A549 (cell line): Measurements from ENCODE around the gene CELF4. TPM values are rescaled to one million over a fixed set of nuclear protein-coding genes. Genes with fewer than 3 reads are reported as not detected.

ENCODE experiments used
- ATAC-seq, 2 experiments: fragments of 200-7000 bp in 1 of 2; fragments of >200 bp in 1 of 2; cut with Nextera tagmentation in 1 of 2; cut with Tn5 transposase in 1 of 2; 3 replicates each; pipeline versions ENCODE4 v1.8.0 to v1.9.1; 2018 to 2020; ENCODE audit warnings: mild to moderate bottlenecking in 1 of 2, moderate library complexity in 1 of 2
- CTCF ChIA-PET: fragments of 300-600 bp; sonication (Branson Sonifier 250); formaldehyde crosslinking; extraction: SDS; loops from one replicate; lab custom pipeline; 2021; ENCODE audit warnings: antibody characterized with exemption, inconsistent platforms; lab: Yijun Ruan, JAX
- POLR2A ChIA-PET: fragments of 350-600 bp; formaldehyde crosslinking; extraction: SDS; loops from one replicate; lab custom pipeline; 2021; ENCODE audit warnings: antibody characterized with exemption, inconsistent platforms; lab: Yijun Ruan, JAX
- DNase-seq, 2 experiments: peaks; one replicate each; pipeline versions ENCODE4 v3.0.0 to v3.0.0-alpha.2; 2011 to 2016; ENCODE audit warnings: low read depth in 1 of 2, low spot score in 1 of 2
- FAIRE-seq: peaks from 2 replicates; lab custom pipeline; 2011; peaks lifted over from hg19 to GRCh38; lab: Jason Lieb, UNC
- H3K27ac ChIP-seq, 2 experiments: fragments of >200 bp; sonication (Bioruptor Twin); formaldehyde crosslinking; 3 replicates each; pipeline ENCODE4 v1.5.1; 2016 to 2017
- H3K4me1 ChIP-seq: fragments of >200 bp; sonication (Bioruptor Twin); formaldehyde crosslinking; 3 replicates; pipeline ENCODE4 v1.6.1; 2016
- H3K4me2 ChIP-seq: fragments of >200 bp; sonication (Bioruptor Twin); formaldehyde crosslinking; 3 replicates; pipeline ENCODE4 v1.6.1; 2016
- H3K4me3 ChIP-seq: fragments of >200 bp; sonication (Bioruptor Twin); formaldehyde crosslinking; 3 replicates; pipeline ENCODE4 v1.5.1; 2016
- H3K9me3 ChIP-seq: fragments of >200 bp; sonication (Bioruptor Twin); formaldehyde crosslinking; 3 replicates; pipeline ENCODE4 v1.6.1; 2016
- BHLHE40 ChIP-seq: IDR thresholded peaks from 2 replicates; pipeline ENCODE4 v1.6.1; 2012; ENCODE audit warnings: low read depth, low read length, inconsistent platforms
- CBX2 ChIP-seq: fragments of 200-600 bp; sonication (generic); IDR thresholded peaks from 2 replicates; pipeline ENCODE4 v1.6.1; 2016; ENCODE audit warnings: low read depth, mild to moderate bottlenecking, borderline replicate concordance
- CHD2 ChIP-seq: fragments of 150-350 bp; IDR thresholded peaks from 2 replicates; pipeline ENCODE4 v1.6.1; 2014; ENCODE audit warnings: low read length; ENCODE audit not compliant: partially characterized antibody
- EHF ChIP-seq: fragments of 250-450 bp; sonication (Bioruptor Pico); IDR thresholded peaks from 2 replicates; pipeline ENCODE4 v1.5.0; 2020; ENCODE audit warnings: mild to moderate bottlenecking
- EP300 ChIP-seq, 2 experiments: fragments of >200 bp; sonication (Bioruptor Twin); formaldehyde crosslinking; IDR thresholded peaks; 2 replicates in 1 of 2; 3 replicates in 1 of 2; pipeline ENCODE4 v1.6.1; 2016 to 2017
- HOXB13 ChIP-seq: fragments of 250-450 bp; sonication (Bioruptor Pico); IDR thresholded peaks from 2 replicates; pipeline ENCODE4 v1.5.0; 2020; ENCODE audit warnings: low read depth, mild to moderate bottlenecking, moderate library complexity
- MYC ChIP-seq: IDR thresholded peaks from 2 replicates; pipeline ENCODE4 v1.6.1; 2012; ENCODE audit warnings: mild to moderate bottlenecking, inconsistent platforms, low read length, improper control_type of control experiment, borderline replicate concordance
- NFE2L2 ChIP-seq: fragments of 150-350 bp; conservative IDR thresholded peaks from 2 replicates; pipeline ENCODE4 v1.6.1; 2014; ENCODE audit warnings: low read length
- NR3C1 ChIP-seq: fragments of >200 bp; sonication (Bioruptor Twin); formaldehyde crosslinking; IDR thresholded peaks from 3 replicates; pipeline ENCODE4 v1.6.1; 2017
- POLR2A ChIP-seq: IDR thresholded peaks from 2 replicates; pipeline ENCODE4 v1.6.1; 2012; ENCODE audit warnings: mild to moderate bottlenecking, low read length
- POLR2AphosphoS2 ChIP-seq: conservative IDR thresholded peaks from 2 replicates; pipeline ENCODE4 v1.6.1; 2012; ENCODE audit warnings: low read length, improper control_type of control experiment, inconsistent platforms
- RARB ChIP-seq: fragments of 250-450 bp; sonication (Bioruptor Pico); IDR thresholded peaks from 2 replicates; pipeline ENCODE4 v1.8.0; 2021; ENCODE audit warnings: mild to moderate bottlenecking, moderate library complexity
- SREBF2 ChIP-seq: fragments of 450-650 bp; IDR thresholded peaks from 2 replicates; pipeline ENCODE4 v1.6.1; 2014; ENCODE audit warnings: mild to moderate bottlenecking, moderate library complexity
- TP53 ChIP-seq: fragments of 250-450 bp; sonication (Bioruptor Pico); IDR thresholded peaks from 2 replicates; pipeline ENCODE4 v1.5.0; 2021; ENCODE audit warnings: mild to moderate bottlenecking, moderate library complexity
- ZC3H11A ChIP-seq: fragments of 450-650 bp; IDR thresholded peaks from 2 replicates; pipeline ENCODE4 v1.6.1; 2014; ENCODE audit warnings: antibody characterized with exemption, mild to moderate bottlenecking
- ZSCAN20 ChIP-seq: fragments of 250-450 bp; sonication (Bioruptor Pico); IDR thresholded peaks from 2 replicates; pipeline ENCODE4 v1.8.0; 2022; ENCODE audit warnings: mild to moderate bottlenecking, moderate library complexity
- WGBS: methylation state at CpG from one replicate; pipeline ENCODE4 v1.1.6; 2017; ENCODE audit errors: missing lambda C conversion rate; 5-methylcytosine and 5-hydroxymethylcytosine counted together
- polyA plus RNA-seq, 4 experiments: library from polyadenylated mRNA; depleted of rRNA in 3 of 4; stranded (reverse); fragments of >200 nt; fragmentation: RNase III in 1 of 4; extraction: RNeasy Plus Mini Kit Qiagen cat#74134 plus additional on column Dnase treatment in 1 of 4; gene quantifications; 2 replicates in 3 of 4; 3 replicates in 1 of 4; pipeline ENCODE4 v1.2.3, GENCODE V29; 2011 to 2017
- TF ChIP-seq, protein P1 (sequence below): IDR thresholded peaks from 2 replicates; pipeline ENCODE4 v1.6.1; 2012
- TF ChIP-seq, protein P2 (sequence below): fragments of >200 bp; sonication (Bioruptor Twin); formaldehyde crosslinking; IDR thresholded peaks from 3 replicates; pipeline ENCODE4 v1.5.1; 2016
- TF ChIP-seq, protein P3 (sequence below): fragments of 450-650 bp; IDR thresholded peaks from 2 replicates; pipeline ENCODE4 v1.6.1; 2014; ENCODE audit warnings: antibody characterized with exemption
- TF ChIP-seq, protein P4 (sequence below): fragments of 150-350 bp; IDR thresholded peaks from 2 replicates; pipeline ENCODE4 v1.6.1; 2014; ENCODE audit warnings: low read depth, mild to moderate bottlenecking, low read length

Gene CELF4
- polyA plus RNA-seq, 2 of the 4 experiments (the other 2 are of a cell fraction): 0.08 TPM; not detected in 1

DNA sequence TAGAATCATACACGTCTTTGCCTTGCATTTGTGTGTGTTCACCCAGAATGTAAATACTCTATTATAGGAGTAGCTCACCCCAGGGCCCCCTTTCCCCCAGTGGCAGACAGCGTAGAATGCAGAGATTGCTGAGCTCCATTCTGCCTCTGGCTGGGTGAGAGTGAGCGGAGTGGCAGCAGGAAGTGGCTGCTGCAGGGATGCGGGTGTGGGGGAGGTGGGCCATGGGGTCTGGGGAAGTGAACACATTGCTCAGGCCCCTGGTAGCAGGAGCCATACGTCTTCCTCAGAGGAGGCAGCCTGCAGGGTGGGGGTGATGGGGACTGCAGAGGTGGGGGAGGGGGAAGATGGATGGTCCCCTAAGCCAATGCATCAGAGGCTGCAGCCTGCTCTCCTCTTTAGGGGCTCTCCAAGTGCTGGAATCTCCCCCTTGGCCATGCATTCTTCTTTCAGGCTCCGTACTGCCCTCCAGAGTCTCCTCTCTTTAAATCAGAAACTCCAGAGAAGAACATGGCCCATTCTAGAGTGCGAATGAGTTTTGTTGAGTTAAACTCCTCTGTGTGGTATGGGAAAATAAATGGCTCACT lies 72.2 kb downstream of the CELF4 start:
- ATAC-seq (no peak), DNase-seq (no peak), FAIRE-seq (no peak)
- no peak overlapping the region for H3K4me3 ChIP-seq
- H3K4me2 ChIP-seq: no peak overlapping the region
- no peak overlapping the region for H3K27ac ChIP-seq
- TF ChIP-seq POLR2AphosphoS2 (no peak), EHF (CRISPR knock-in tag) (no peak), EP300 (IDR thresholded peaks at IDR 0.05) (no peak), ZC3H11A (no peak), POLR2A (no peak), BHLHE40 (no peak), MYC (no peak), CBX2 (no peak), NR3C1 (no peak)
- TF ChIP-seq, protein P1, sequence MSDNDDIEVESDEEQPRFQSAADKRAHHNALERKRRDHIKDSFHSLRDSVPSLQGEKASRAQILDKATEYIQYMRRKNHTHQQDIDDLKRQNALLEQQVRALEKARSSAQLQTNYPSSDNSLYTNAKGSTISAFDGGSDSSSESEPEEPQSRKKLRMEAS: no peak
- TF ChIP-seq, protein P2, sequence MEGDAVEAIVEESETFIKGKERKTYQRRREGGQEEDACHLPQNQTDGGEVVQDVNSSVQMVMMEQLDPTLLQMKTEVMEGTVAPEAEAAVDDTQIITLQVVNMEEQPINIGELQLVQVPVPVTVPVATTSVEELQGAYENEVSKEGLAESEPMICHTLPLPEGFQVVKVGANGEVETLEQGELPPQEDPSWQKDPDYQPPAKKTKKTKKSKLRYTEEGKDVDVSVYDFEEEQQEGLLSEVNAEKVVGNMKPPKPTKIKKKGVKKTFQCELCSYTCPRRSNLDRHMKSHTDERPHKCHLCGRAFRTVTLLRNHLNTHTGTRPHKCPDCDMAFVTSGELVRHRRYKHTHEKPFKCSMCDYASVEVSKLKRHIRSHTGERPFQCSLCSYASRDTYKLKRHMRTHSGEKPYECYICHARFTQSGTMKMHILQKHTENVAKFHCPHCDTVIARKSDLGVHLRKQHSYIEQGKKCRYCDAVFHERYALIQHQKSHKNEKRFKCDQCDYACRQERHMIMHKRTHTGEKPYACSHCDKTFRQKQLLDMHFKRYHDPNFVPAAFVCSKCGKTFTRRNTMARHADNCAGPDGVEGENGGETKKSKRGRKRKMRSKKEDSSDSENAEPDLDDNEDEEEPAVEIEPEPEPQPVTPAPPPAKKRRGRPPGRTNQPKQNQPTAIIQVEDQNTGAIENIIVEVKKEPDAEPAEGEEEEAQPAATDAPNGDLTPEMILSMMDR: no peak
- TF ChIP-seq, protein P3, sequence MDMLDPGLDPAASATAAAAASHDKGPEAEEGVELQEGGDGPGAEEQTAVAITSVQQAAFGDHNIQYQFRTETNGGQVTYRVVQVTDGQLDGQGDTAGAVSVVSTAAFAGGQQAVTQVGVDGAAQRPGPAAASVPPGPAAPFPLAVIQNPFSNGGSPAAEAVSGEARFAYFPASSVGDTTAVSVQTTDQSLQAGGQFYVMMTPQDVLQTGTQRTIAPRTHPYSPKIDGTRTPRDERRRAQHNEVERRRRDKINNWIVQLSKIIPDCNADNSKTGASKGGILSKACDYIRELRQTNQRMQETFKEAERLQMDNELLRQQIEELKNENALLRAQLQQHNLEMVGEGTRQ: no peak
- ChIA-PET POLR2A (no interaction called here), CTCF (no interaction called here)
- 21% methylated on average over 3 of the region's 7 CpGs for WGBS
- no peaks in the 10 kb centered on the region for H3K4me1 ChIP-seq
- no peaks in the 10 kb centered on the region for H3K9me3 ChIP-seq

DNA sequence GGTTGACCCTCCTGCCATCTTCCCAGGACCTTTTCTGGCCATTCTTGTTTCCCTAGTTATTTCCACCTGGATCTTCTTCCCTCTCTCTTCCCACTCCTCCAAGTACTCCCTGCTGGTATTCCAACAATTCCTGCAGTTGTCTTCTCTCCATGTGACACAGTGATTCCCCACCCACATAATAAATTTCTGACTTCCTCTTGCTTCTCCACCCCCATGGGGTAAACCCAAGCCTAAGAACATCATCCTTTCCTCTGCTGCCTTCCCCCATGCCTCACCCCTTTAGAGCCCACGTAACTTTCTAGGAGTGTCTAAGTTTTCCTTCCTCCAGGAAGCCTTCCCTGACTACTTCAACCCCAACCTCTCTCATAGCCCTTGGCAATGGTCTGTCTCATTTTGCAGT lies 72.6 kb downstream of the CELF4 start:
- DNase-seq: no peak
- ATAC-seq: no peak
- 0% methylated on average over 1 of the region's 1 CpG for WGBS
- no peak overlapping the region for H3K27ac ChIP-seq
- TF ChIP-seq CHD2 (no peak), ZSCAN20 (CRISPR knock-in tag) (no peak), ZC3H11A (no peak), NFE2L2 (no peak), RARB (CRISPR knock-in tag) (no peak), HOXB13 (CRISPR knock-in tag) (no peak), TP53 (CRISPR knock-in tag) (no peak), SREBF2 (no peak)
- TF ChIP-seq, protein P4, sequence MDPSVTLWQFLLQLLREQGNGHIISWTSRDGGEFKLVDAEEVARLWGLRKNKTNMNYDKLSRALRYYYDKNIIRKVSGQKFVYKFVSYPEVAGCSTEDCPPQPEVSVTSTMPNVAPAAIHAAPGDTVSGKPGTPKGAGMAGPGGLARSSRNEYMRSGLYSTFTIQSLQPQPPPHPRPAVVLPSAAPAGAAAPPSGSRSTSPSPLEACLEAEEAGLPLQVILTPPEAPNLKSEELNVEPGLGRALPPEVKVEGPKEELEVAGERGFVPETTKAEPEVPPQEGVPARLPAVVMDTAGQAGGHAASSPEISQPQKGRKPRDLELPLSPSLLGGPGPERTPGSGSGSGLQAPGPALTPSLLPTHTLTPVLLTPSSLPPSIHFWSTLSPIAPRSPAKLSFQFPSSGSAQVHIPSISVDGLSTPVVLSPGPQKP: no peak
- TF ChIP-seq, protein P2: no peak
- TF ChIP-seq, protein P1: no peak
- TF ChIP-seq, all 56 proteins: peak for 0
- ChIA-PET CTCF (no interaction called here), POLR2A (no interaction called here)
- Histone ChIP-seq H3K9me3 (no peaks in the 10 kb centered on the region), H3K4me2 (no peak overlapping the region), H3K4me3 (no peak overlapping the region), H3K4me1 (no peaks in the 10 kb centered on the region)
- no peak for FAIRE-seq
